Thoracic aorta (tissue), 2 donors: ENCODE results near the gene TPBGL. TPM values are rescaled to one million over a fixed set of nuclear protein-coding genes. Genes with fewer than 3 reads are reported as not detected.

Experiments
- ATAC-seq: fragments of 150-250 bp; one replicate; pipeline ENCODE4 v1.8.0; 2017; ENCODE audit warnings: low read depth; ENCODE audit not compliant: insufficient number of reproducible peaks, low FRiP score
- DNase-seq: peaks from one replicate; pipeline ENCODE4 v3.0.0-alpha.2; 2020; ENCODE audit warnings: low spot score
- H3K27ac ChIP-seq, 2 donors: fragments of 200-600 bp; sonication (generic); 1 replicate in 1 of 2; 2 replicates in 1 of 2; pipeline ENCODE4 v1.5.1; 2016; ENCODE audit warnings: mild to moderate bottlenecking in 2 of 2, moderate library complexity in 2 of 2
- H3K27me3 ChIP-seq: fragments of 200-600 bp; sonication (generic); replicated peaks from 2 replicates; pipeline ENCODE4 v1.6.0; 2016; ENCODE audit warnings: mild to moderate bottlenecking; ENCODE audit not compliant: insufficient read depth
- H3K36me3 ChIP-seq: fragments of 200-600 bp; sonication (generic); one replicate; pipeline ENCODE4 v1.5.1; 2016
- H3K4me1 ChIP-seq, 2 donors: fragments of 200-600 bp; sonication (generic); 1 replicate in 1 of 2; 2 replicates in 1 of 2; pipeline versions ENCODE4 v1.5.1 to v1.6.0; 2016; ENCODE audit warnings: low read depth in 2 of 2, mild to moderate bottlenecking in 1 of 2; ENCODE audit not compliant: control insufficient read depth in 1 of 2
- H3K4me3 ChIP-seq: fragments of 200-600 bp; sonication (generic); 2 replicates; pipeline ENCODE4 v1.5.1; 2016; ENCODE audit warnings: mild to moderate bottlenecking
- H3K9me3 ChIP-seq: fragments of 200-600 bp; sonication (generic); 2 replicates; pipeline ENCODE4 v1.5.1; 2016
- total RNA-seq, 2 donors: library from RNA; depleted of rRNA; stranded (reverse); fragments of >200 nt; gene quantifications; one replicate each; pipeline versions ENCODE4 v1.1.0 to v1.2.3, GENCODE V29; 2016
- TF ChIP-seq, protein P1 (sequence below): fragments of 200-600 bp; sonication (generic); IDR thresholded peaks from one replicate; pipeline ENCODE4 v1.5.1; 2019; ENCODE audit warnings: antibody characterized with exemption

TPBGL gene
- total RNA-seq, 2 donors from 2014 or later = 0.21 TPM; not detected in 1

DNA sequence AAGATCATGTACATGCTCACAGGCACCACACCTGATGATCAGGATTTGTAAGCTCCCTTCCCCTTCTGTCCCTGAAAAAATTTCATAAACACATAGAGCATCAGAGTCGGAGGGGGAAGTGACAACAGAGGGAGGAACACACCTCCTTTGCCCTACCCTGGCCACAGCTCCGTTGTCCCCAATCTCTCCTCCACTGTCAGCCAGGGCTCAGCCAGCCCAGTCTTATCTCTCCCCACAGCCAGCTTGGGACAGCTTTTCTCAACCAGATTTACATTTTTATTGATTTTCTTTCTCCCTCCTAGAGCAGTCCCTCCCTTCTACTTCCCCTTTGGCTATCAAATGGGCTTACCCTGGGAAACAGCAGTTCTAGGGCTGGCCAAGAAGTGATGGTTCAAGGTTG is 32.1 kb upstream of the TPBGL start:
- Histone ChIP-seq H3K4me1 (no peaks in the 10 kb centered on the region), H3K27ac (no peak overlapping the region), H3K9me3 (no peaks in the 10 kb centered on the region), H3K36me3 (no peaks in the 10 kb centered on the region), H3K27me3 (no peaks in the 10 kb centered on the region), H3K4me3 (no peak overlapping the region)
- TF ChIP-seq, protein P1, sequence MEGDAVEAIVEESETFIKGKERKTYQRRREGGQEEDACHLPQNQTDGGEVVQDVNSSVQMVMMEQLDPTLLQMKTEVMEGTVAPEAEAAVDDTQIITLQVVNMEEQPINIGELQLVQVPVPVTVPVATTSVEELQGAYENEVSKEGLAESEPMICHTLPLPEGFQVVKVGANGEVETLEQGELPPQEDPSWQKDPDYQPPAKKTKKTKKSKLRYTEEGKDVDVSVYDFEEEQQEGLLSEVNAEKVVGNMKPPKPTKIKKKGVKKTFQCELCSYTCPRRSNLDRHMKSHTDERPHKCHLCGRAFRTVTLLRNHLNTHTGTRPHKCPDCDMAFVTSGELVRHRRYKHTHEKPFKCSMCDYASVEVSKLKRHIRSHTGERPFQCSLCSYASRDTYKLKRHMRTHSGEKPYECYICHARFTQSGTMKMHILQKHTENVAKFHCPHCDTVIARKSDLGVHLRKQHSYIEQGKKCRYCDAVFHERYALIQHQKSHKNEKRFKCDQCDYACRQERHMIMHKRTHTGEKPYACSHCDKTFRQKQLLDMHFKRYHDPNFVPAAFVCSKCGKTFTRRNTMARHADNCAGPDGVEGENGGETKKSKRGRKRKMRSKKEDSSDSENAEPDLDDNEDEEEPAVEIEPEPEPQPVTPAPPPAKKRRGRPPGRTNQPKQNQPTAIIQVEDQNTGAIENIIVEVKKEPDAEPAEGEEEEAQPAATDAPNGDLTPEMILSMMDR = no peak
- no peak for DNase-seq
- no peak for ATAC-seq

DNA sequence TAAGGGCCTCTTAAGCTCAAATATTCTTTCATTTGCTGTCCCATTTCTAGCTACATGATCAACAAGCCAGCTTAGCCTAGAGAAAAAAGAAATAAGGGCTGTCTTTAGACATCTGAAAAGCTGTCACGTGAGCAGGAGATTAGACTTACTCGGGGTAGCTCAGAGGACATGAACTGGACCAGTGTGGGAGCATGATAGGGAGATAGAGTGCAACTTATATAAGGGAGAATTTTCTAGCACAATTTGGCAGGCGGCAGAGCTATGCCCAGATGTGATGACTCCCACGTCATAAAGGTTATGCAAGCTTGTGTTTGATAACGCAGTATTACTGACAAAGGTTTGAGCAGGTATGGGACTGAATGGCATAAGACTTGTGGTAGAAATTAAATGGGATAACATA is 28.2 kb upstream of the TPBGL start:
- TF ChIP-seq, protein P1 = no peak

DNA sequence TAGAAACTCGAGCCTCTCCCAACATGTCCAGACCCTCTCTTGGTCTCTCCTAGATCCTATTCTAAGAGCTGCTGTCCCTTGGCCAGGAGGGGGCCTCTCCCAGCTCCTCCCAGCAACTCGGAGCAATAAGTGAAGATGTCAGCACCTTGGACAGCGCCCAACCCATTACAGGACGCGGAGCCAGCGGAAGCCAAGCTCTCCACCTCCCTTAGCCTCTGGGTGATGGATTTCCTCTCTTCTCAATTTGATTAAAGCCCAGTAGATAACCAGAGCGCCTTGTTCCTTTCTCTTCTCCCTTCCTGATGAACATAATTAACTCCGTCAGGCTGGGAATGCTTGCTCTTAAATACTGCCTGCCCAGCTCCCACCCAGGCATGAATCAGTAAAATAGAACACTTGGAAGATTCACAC is 26.2 kb upstream of the TPBGL start:
- TF ChIP-seq, protein P1 = no peak
- Histone ChIP-seq H3K36me3 (no peaks in the 10 kb centered on the region), H3K27ac (no peak overlapping the region), H3K27me3 (no peaks in the 10 kb centered on the region), H3K4me1 (no peaks in the 10 kb centered on the region), H3K4me3 (no peak overlapping the region), H3K9me3 (no peaks in the 10 kb centered on the region)
- no peak for ATAC-seq
- peak; percentile 9 for DNase-seq

More for the DNA sequence above, 28.2 kb upstream of the TPBGL start:
- H3K27me3 ChIP-seq = no peaks in the 10 kb centered on the region
- no peaks in the 10 kb centered on the region for H3K9me3 ChIP-seq
- H3K4me1 ChIP-seq = no peaks in the 10 kb centered on the region
- no peak for DNase-seq
- no peak overlapping the region for H3K27ac ChIP-seq
- H3K4me3 ChIP-seq = no peak overlapping the region
- no peak for ATAC-seq
- H3K36me3 ChIP-seq = no peaks in the 10 kb centered on the region

DNA sequence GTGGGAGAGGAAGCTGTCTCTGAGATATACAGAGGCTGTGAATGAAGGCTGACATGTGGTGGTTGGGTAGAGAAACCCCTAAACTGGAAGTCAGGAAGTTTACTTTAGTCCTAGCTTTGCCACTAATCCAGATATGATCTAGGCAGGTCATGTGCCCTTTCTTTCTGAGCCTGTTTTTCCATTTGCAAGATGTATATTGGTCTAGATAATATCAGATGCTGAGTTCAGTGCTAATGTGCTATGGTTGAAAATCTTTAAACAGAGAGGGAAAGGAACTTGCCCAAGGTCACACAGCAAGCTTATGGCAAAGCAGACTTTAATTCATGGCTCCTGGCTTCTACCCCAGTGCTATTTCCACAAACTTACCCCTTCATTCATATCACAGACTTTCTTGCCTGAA is 25.7 kb upstream of the TPBGL start:
- no peak for ATAC-seq
- no peaks in the 10 kb centered on the region for H3K4me1 ChIP-seq
- TF ChIP-seq, protein P1 = no peak

DNA sequence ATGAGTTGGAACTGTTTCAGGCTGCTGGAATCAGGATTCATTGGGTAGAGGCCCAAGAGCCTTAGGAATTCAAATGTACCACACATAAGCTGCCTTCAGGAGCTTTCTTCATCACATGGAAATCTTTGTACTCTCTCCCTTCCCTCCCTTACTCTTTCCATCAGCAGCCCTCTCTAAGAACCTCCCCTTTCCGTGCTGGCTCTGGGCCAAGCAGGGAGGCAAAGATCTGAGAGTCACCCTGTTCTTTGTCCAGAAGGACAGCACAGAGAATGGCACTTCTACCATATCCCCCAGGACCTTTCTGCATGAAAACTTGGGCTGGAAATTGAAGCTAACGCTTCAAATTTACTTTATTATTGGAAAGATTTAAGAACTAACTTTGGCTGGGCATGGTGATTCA is 20.7 kb upstream of the TPBGL start:
- H3K9me3 ChIP-seq = no peaks in the 10 kb centered on the region
- H3K4me3 ChIP-seq = no peak overlapping the region
- H3K27me3 ChIP-seq = no peaks in the 10 kb centered on the region
- TF ChIP-seq, protein P1 = no peak
- no peaks in the 10 kb centered on the region for H3K36me3 ChIP-seq
- H3K4me1 ChIP-seq = no peaks in the 10 kb centered on the region
- H3K27ac ChIP-seq = no peak overlapping the region
- DNase-seq (no peak), ATAC-seq (no peak)

More for the DNA sequence above, 25.7 kb upstream of the TPBGL start:
- DNase-seq = no peak
- H3K9me3 ChIP-seq = no peaks in the 10 kb centered on the region
- H3K27me3 ChIP-seq = no peaks in the 10 kb centered on the region
- no peak overlapping the region for H3K27ac ChIP-seq
- no peaks in the 10 kb centered on the region for H3K36me3 ChIP-seq
- no peak overlapping the region for H3K4me3 ChIP-seq
